Activated CD4-positive, CD25-positive, alpha-beta regulatory T cell treated with anti-CD3 and anti-CD28 coated beads, Interleukin-2, amount 50 U/mL, for 72 hours (primary cell): ENCODE data around the gene DUSP2.
"Not testable (repeated sequence)": the region's sequence is repeated elsewhere in the genome, so short reads cannot be mapped to it uniquely, and the experiment has no call there.

Experiments
- DNase-seq: peaks from one replicate; pipeline ENCODE4 v3.0.0; 2021

Gene DUSP2

DNA sequence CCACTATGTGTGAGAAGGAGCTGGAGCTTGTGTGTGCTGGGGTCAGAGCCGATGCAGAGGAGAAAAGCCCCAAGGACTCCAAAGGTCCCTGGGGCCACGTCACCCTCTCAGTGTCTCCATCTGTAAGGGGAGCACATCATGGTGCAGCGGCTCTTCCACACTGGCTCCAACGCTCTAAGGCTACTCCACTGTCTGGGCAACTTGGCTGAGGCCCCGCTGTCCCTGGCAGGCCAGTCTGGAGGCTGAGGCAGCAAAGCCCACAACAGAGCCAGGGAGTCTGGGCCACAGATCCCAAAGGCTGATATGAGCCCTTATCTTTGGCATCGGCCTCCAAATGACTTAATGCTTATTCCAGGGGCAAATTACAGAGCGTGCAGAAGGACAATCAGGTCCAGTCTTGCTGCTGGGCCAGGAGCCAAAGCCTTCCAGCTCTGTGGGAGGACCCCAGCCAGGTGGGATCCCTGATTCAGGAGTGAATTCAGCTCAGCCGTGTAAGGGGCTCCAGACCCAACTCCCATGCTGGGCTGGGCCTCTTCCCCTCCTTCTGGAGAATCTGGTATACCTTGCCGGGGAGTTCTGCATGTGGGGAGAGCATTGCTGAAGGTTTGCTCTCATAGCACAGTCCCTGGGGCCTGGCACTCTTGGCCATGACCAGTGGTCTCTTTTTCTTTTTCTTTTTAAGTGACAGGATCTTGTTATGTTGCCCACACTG, 1.8 kb upstream of the DUSP2 start:
- DNase-seq: no peak

DNA sequence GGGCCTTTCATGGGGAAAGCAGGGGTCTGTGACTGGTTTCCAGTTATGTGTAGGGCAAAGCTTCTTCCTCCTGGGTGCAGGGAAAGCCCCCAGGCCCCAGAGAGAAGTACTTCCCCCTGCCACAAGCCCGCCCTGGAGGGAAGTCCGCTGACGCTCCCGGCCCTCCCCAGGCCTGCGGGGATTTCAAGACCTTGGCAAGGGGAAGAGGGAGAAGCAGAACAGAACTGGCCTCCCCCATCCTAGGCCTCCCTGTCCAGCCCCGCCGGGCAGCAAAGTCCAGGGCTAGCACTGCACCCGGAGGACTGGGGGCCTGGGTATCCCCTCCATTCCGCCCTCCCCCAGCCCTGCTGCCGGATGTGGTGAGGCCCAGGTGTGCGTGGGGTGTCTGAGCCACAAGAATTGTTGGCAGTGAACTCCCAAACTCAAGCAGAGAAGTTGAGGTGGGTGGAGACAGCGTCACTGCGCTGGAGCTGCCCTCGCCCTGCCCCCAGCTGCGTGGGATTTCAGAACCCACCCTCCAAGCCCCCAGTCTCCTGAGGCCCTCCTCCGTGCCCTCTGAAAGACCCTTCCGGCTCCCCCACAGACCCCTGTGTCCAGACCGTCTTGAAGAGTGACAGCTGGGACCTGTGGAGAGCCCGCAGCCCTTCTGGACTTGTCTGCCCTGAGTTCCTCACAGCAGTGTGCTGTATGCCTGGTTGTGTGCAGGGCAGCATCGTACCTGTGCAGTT, 1.1 kb upstream of the DUSP2 start:
- DNase-seq: peak; percentile 86

- DNase-seq: no peak
Measured at GRCh38 chr2:96145848-96146152, 560 bp upstream of the DUSP2 start.

DNA sequence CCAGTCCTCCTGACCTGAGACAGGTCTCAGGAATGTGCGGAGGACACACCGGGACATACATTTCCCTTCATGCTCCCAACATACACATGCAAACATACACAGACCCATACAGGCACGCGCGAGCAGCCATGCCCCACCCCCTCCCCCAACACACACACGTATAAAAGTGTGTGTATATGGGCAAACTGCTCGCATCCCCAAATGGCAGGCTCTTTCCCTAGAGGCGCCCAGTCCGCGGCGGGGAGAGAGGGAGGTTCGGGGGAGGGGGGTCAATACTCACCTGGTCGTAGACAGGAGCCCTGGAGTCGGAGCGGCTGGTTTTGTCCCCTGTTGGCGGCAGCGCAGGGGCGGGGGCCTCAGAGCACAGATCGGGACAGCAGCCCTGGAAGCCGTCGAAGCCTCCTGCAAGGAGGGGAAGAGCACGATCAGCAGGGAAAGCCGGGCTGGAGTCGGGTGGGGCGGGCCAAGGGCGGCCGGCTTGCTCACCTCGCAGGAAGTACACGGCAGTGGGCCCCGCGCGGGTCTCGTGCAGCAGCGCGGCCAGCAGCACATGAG, 682 bp downstream of the DUSP2 start:
- DNase-seq: peak; percentile 64

DNA sequence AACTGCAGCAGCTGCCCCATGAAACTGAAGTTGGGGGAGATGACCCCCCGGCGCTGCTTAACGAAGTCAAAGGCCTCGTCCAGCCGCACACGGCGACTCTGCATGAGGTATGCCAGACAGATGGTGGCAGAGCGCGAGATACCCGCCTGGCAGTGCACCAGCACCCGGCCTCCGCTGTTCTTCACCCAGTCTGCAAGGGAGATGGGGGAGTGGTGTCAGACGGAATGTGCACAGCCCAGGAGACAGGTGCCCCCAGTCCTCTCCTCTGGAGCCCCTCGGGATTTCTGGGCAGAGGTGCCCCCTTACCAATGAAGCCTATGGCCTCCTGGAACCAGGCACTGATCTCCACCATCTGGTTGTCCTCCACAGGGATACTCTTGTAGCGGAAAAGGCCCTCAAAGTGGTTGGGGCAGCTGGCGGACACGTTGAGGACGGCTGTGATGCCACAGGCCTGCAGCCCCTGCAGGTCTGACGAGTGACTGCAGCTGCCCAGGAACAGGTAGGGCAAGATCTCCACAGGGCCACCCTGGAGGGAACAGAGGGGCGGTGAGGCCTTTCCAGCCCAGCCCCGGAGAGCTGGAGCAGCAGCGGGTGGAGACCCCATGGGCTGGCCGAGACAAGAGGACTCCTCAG, 1.3 kb downstream of the DUSP2 start:
- peak; percentile 56 for DNase-seq

GRCh38 chr2:96143231-96143847, 1.9 kb downstream of the DUSP2 start:
- DNase-seq: no peak

DNA sequence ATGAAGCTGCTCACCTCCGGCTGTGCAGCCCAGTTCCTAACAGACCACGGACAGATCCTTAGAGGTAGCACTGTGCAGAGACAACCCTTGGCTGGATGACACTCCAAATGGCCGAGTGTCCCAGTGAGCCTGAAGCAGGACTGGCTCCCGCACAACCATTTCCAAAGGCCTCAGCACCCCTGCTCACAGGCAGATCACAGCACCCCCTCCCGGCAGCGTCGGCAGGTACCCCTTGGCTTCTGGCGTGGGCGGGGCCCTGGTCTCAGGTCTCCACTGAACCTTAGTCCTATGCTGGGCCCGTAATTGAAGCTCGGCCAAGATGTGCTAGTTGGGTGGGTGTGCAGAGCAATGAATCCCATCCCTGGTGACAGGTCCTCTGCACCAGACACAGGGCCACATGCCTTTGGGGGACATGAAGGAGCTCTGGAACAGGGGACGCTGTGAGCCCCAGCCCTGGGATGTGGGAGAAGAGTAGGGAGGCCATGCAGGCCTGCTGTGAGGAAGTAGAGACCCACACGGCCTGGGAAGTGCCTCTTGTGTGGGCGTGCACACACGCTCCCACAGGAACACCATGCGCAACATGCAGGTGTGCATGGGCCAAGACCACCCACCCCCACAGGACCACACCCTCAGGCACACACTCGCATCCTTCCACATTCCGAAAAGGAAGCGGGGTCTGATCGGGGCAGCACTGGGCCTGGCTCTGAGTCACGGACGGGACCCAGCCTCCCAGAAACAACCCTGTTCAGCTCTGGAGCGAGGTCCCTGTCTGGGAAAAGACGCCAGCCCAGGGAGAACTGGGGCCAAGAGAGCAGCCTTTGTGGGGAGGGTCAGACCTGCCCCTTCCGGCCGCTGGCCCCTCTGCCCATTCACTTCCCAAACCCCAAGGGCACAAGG, 2.8 kb downstream of the DUSP2 start:
- peak; percentile 70 for DNase-seq

DNA sequence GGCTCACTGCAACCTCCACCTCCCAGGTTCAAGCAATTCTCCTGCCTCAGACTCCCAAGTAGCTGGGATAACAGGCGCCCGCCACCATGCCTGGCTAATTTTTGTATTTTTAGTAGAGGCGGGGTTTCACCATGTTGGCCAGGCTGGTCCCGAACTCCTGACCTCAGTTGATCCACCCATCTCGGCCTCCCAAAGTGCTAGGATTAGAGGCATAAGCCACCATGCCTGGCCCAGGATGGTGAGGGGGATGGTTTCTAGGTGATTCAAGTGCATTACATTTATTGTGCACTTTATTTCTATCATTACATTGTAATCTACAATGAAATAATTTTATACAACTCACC, 3.6 kb downstream of the DUSP2 start:
- DNase-seq: not testable (repeated sequence)

GRCh38 chr2:96140941-96141623, 4.2 kb downstream of the DUSP2 start:
- no peak for DNase-seq

DNA sequence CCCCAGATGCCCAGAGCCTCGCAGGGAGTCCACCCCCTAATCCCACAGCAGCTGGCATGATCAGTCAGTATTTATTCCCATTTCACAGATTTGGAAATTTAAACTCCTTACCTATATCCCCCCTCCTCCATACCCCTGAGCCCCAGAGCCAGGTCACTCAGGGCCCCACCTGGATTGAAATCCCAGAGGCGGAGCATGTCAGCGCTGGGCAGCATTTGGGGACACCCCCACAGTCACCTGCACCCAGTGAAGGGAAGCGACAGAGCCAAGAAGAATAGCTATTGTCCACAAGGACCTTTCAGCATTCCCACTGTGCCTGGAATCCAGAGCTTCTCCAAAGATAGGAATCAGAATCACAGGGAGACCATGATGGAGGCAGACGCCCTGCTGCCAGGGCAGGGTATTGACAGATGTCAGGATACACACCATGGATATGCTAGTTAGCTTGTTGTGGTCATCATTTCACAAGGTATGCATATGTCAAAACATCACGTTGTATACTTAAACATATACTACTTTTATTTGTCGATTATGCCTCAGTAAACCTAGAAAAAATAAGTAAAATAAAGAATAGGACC, 6.0 kb downstream of the DUSP2 start:
- no peak for DNase-seq

- DNase-seq: peak; percentile 61
Measured at GRCh38 chr2:96138179-96139145, 6.8 kb downstream of the DUSP2 start, which contains the start of gene ASTL. Gene ASTL, minus strand, starts transcription at chr2:96138502. Its CDS starts 66 bp downstream, at chr2:96138436.

GRCh38 chr2:96137321-96138178, 7.7 kb downstream of the DUSP2 start:
- no peak for DNase-seq

DNA sequence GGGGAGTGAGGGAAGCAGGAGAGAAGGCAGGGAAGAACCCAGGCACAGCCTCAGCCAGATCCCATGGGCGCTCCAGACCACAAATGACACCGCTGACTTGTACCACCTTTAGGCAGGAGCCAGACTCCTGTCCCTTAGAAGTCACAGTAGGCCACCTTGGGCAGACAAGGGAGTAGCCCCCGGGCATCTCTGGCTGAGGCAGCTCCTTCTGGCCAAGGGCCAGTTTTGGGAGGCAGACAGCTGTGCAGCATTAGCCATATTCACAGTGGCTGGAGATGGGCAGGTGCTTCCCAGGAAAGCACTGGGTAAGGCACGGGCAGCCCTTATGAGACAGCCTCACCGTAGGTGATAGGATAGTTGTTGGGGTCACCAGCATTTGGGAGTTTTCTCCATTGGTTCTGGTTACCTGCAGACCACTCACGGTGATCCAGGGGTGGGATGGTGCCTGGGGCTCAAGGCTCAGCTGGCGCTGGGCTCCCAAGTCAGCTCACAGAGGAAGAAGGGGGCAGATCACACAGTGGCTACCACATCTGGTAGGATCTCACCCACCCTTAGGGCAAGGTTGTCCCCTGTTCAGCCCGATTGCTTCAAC, 9.0 kb downstream of the DUSP2 start:
- DNase-seq: no peak

GRCh38 chr2:96135621-96136020, 9.6 kb downstream of the DUSP2 start:
- DNase-seq: no peak

DNA sequence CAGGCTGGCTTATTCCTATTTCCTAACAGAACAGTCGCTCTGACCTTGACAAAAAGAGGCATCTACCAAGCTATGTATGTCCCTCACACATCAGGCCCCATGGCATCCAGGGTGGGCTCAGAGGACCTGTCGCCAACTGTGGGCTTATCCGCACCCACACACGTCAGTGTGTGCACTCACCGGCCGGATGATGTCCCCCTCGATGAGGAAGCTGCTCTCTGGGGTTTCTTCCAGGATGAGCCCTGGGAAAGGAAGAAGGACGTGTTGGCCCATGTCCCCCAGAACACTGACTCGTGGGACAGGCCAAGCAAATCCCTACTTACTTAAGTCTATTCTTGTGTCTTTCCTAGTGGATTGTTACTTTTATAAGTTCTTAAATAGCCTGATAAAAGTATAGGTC, 10.1 kb downstream of the DUSP2 start:
- DNase-seq: no peak

GRCh38 chr2:96134421-96134820, 10.8 kb downstream of the DUSP2 start:
- DNase-seq: no peak

DNA sequence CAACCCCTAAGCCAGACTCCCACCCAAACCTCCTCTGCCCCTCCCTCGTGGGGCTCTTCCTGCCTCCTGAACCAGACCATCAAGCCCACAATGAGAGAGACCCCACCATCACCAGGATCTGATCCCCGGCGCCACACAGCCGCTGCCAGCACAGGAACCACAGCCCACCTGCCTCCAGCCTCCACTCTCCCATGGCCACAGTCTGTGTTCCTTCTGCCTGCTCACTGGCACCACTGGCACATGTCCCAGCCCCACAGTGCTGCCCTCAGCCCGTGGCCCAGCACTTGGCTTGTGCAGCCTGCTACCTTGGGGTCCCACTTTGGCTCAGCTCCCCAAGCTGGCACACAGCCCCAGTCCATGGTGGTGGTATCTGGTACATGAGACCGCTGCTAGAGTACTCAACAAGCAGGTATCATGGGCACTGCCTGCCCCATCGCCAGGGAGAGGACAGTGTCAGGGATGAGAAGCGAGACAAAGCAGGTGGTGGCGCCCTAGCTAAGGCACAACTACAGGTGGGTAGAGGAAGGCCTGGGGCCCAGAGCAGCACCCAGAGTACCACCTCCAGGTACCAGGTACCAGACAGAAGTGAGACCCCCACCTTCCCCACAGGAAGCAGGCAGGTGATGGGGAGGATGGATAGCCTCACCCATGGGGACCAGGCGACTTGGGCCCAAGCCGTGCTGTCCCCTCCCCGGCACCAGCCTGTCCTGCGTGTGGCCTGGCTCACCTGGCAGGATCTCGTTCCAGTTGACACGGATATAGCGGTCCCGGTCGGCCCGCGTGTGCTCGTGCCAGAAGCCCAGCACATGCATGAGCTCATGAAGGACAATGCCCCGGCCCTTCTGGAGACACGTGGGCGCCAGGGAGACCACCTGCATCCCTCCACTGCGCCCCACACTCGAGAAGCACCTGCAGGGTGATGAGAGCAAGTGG, 13.2 kb downstream of the DUSP2 start:
- DNase-seq: no peak
